Measurements from ENCODE around the gene BPIFB6. TPM values are rescaled to one million over a fixed set of nuclear protein-coding genes. Genes with fewer than 3 reads are reported as not detected.

The BPIFB6 gene
- total RNA-seq, 1 donor from 2014 or later = not detected

DNA sequence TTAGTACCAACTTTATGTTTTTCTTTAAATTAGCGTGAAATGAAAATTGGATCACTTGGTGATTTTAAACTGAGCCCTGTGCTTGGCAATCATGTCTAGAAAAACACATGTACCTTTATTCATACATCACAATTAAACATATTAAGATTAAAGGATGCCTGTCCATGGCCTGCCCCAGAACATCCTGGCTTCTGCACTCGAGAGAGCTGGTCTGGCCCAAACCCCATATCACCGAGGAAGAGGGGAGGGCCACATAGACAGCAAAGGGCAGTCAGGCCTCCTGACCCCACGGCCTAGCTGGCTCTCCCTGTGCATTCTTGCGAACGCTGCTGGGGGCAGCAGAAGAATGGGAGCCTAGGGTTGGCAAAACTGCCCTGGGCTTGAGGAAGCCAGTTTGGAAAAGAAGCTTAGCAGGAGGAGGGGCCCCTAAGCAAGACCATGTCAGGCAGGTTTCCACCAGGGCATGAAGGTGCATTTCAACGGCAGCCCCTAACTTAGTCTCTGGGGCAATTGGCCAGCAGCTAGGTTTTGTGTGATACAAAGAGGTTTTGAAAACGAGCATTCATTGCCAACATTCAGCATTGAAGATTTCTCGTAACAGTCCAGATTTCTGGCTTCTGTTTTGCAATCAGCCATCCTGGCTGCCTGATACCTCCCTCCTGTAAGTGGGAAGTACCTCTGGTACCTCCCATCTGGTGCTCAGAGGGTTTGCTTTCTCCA, 30.8 kb downstream of the BPIFB6 start:
- Histone ChIP-seq H3K9ac (ENCODE audit: low read depth in 1 of 3, low read length in 3 of 3) (no peak overlapping the region), H3K27ac (ENCODE audit: low read depth, low read length) (no peak overlapping the region), H3K4me1 (ENCODE audit: control insufficient read depth in 3 of 3, insufficient read depth in 3 of 3, low read length in 3 of 3) (no peaks in the 10 kb centered on the region), H3K4me3 (ENCODE audit: low read length in 3 of 3) (no peak overlapping the region), H3K9me3 (ENCODE audit: control insufficient read depth in 3 of 3, low read length in 3 of 3) (no peaks in the 10 kb centered on the region), H3K27me3 (ENCODE audit: control insufficient read depth in 3 of 3, insufficient read depth in 3 of 3, low read length in 3 of 3) (peaks cover 0 to 13% (median 0%) of the 10 kb centered on the region in 3 donors), H3K36me3 (ENCODE audit: control insufficient read depth in 3 of 3, insufficient read depth in 3 of 3, low read length in 3 of 3) (no peaks in the 10 kb centered on the region)

DNA sequence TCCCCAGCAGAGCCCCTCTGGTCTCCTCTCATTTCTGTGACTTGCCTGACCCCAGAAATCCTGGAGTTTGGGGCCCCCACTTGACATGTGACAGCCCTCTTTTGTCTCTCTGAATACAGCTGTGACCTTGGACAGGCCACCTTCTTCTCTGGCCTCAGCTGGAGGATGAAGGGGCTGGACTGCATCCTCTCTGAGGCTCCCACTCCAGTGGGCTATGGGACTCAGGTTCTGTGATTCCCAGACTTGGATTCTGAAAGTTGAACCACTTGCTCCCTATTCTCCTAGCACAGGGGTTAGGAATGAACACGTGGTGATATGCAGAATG, 31.3 kb downstream of the BPIFB6 start:
- Histone ChIP-seq H3K4me1 (ENCODE audit: control insufficient read depth in 3 of 3, insufficient read depth in 3 of 3, low read length in 3 of 3) (no peaks in the 10 kb centered on the region), H3K36me3 (ENCODE audit: control insufficient read depth in 3 of 3, insufficient read depth in 3 of 3, low read length in 3 of 3) (no peaks in the 10 kb centered on the region), H3K9ac (ENCODE audit: low read depth in 1 of 3, low read length in 3 of 3) (no peak overlapping the region), H3K27ac (ENCODE audit: low read depth, low read length) (no peak overlapping the region), H3K4me3 (ENCODE audit: low read length in 3 of 3) (no peak overlapping the region), H3K9me3 (ENCODE audit: control insufficient read depth in 3 of 3, low read length in 3 of 3) (no peaks in the 10 kb centered on the region), H3K27me3 (ENCODE audit: control insufficient read depth in 3 of 3, insufficient read depth in 3 of 3, low read length in 3 of 3) (peaks cover 0 to 13% (median 0%) of the 10 kb centered on the region in 3 donors)

DNA sequence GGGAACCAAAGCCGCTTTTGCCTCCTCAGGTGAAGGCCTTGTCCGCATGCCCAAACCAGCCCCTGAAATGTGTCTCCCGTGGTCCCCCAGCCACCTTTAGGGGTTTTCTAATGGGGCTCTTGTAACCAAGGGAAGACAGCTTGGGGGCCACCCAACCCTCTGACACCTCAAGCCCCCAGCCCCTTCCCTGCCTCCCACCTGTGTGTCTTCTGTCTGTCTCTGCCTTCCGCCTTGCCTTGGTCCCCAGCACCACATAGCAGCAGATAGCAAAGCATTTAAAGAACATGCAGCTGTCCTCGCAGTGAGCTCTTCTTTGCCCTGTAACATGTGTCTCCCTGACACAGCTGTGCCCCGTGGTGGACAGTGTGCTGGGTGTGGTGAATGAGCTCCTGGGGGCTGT, 31.8 kb downstream of the BPIFB6 start:
- Histone ChIP-seq H3K27ac (ENCODE audit: low read depth, low read length) (no peak overlapping the region), H3K36me3 (ENCODE audit: control insufficient read depth in 3 of 3, insufficient read depth in 3 of 3, low read length in 3 of 3) (no peaks in the 10 kb centered on the region), H3K4me1 (ENCODE audit: control insufficient read depth in 3 of 3, insufficient read depth in 3 of 3, low read length in 3 of 3) (no peaks in the 10 kb centered on the region), H3K9me3 (ENCODE audit: control insufficient read depth in 3 of 3, low read length in 3 of 3) (no peaks in the 10 kb centered on the region), H3K27me3 (ENCODE audit: control insufficient read depth in 3 of 3, insufficient read depth in 3 of 3, low read length in 3 of 3) (peaks cover 0 to 9% (median 0%) of the 10 kb centered on the region in 3 donors), H3K9ac (ENCODE audit: low read depth in 1 of 3, low read length in 3 of 3) (no peak overlapping the region), H3K4me3 (ENCODE audit: low read length in 3 of 3) (no peak overlapping the region)

DNA sequence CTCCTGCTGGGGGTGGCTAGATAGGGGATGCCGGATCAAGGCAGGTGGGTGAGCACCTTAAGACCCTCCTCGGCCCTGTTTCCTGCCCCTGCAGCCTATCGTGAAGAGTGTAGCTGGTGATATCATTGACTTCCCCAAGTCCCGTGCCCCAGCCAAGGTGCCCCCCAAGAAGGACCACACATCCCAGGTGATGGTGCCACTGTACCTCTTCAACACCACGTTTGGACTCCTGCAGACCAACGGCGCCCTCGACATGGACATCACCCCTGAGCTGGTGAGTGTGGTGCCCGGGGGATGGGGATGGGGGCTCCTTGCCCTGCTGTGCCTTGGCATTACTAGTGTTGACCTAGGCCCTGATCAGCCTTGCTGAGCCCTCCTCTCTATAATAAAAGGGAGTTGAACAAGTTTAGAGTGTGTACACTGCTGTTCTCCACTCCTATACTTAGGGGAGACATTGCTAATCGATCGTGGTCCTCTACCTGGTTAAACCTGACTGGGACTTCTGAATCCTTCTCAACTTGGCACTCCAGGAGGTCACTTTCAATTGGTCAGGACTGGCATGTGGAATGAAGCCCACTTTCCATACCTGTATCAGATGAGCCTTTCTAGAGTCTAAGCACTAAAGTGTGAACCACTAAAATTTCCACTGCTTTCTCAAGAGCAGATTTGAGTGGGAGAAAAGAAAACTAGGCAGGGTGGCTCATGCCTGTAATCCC, 33.3 kb downstream of the BPIFB6 start:
- Histone ChIP-seq H3K9ac (ENCODE audit: low read depth in 1 of 3, low read length in 3 of 3) (no peak overlapping the region), H3K4me1 (ENCODE audit: control insufficient read depth in 3 of 3, insufficient read depth in 3 of 3, low read length in 3 of 3) (no peaks in the 10 kb centered on the region), H3K9me3 (ENCODE audit: control insufficient read depth in 3 of 3, low read length in 3 of 3) (no peaks in the 10 kb centered on the region), H3K27ac (ENCODE audit: low read depth, low read length) (no peak overlapping the region), H3K36me3 (ENCODE audit: control insufficient read depth in 3 of 3, insufficient read depth in 3 of 3, low read length in 3 of 3) (no peaks in the 10 kb centered on the region), H3K27me3 (ENCODE audit: control insufficient read depth in 3 of 3, insufficient read depth in 3 of 3, low read length in 3 of 3) (peaks cover 0 to 8% (median 7%) of the 10 kb centered on the region in 3 donors), H3K4me3 (ENCODE audit: low read length in 3 of 3) (no peak overlapping the region)

DNA sequence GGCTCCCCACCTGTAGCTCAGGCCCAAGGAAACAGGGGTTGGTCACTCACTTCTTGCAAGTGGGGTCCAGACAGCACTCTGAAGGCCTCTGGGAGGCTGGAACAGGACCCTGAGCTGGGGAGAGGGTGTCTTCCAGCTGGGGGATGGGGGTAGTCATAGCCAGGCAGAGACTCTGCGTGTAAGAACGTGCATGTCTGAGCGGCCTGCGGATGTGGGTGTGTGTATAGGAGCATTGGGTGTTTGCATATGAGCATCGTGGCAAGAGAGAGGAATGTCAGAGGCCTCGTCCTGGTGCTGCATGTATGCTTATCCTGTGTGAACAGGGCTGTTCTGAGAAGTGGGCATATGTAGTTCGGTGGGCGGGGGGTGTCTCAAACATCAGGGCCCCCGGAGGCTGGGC, 34.3 kb downstream of the BPIFB6 start:
- H3K9ac ChIP-seq (ENCODE audit: low read depth in 1 of 3, low read length in 3 of 3) = no peak overlapping the region
- H3K27me3 ChIP-seq (ENCODE audit: control insufficient read depth in 3 of 3, insufficient read depth in 3 of 3, low read length in 3 of 3) = peaks cover 1 to 12% (median 5%) of the 10 kb centered on the region in 3 donors
- H3K4me3 ChIP-seq (ENCODE audit: low read length in 3 of 3) = no peak overlapping the region
- no peak overlapping the region for H3K27ac ChIP-seq (ENCODE audit: low read depth, low read length)
- no peaks in the 10 kb centered on the region for H3K4me1 ChIP-seq (ENCODE audit: control insufficient read depth in 3 of 3, insufficient read depth in 3 of 3, low read length in 3 of 3)
- H3K9me3 ChIP-seq (ENCODE audit: control insufficient read depth in 3 of 3, low read length in 3 of 3) = no peaks in the 10 kb centered on the region
- no peaks in the 10 kb centered on the region for H3K36me3 ChIP-seq (ENCODE audit: control insufficient read depth in 3 of 3, insufficient read depth in 3 of 3, low read length in 3 of 3)

DNA sequence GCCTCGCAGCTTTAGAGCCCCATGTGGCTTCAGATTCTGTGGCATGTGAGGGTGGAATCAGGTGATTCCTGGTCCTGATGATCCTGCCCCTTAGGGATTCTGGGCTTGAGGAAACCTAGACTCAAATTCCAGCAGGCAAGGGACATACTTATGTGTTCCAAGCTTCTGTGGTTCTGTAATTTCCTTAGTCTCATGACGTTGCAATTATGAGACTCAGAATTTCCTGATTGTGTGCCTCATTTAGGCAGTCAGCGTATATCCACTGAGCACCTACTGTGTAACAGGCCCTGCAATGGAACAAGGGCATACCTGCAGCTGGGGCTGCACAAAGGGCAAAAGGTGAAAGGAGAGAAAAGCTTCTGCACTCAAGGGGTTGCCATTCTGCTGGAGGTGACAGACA, 36.4 kb downstream of the BPIFB6 start:
- no peak overlapping the region for H3K9ac ChIP-seq (ENCODE audit: low read depth in 1 of 3, low read length in 3 of 3)
- no peak overlapping the region for H3K4me3 ChIP-seq (ENCODE audit: low read length in 3 of 3)
- H3K27ac ChIP-seq (ENCODE audit: low read depth, low read length) = no peak overlapping the region
- H3K36me3 ChIP-seq (ENCODE audit: control insufficient read depth in 3 of 3, insufficient read depth in 3 of 3, low read length in 3 of 3) = no peaks in the 10 kb centered on the region
- peaks cover 3 to 13% (median 12%) of the 10 kb centered on the region in 3 donors for H3K27me3 ChIP-seq (ENCODE audit: control insufficient read depth in 3 of 3, insufficient read depth in 3 of 3, low read length in 3 of 3)
- H3K4me1 ChIP-seq (ENCODE audit: control insufficient read depth in 3 of 3, insufficient read depth in 3 of 3, low read length in 3 of 3) = no peaks in the 10 kb centered on the region
- H3K9me3 ChIP-seq (ENCODE audit: control insufficient read depth in 3 of 3, low read length in 3 of 3) = no peaks in the 10 kb centered on the region

DNA sequence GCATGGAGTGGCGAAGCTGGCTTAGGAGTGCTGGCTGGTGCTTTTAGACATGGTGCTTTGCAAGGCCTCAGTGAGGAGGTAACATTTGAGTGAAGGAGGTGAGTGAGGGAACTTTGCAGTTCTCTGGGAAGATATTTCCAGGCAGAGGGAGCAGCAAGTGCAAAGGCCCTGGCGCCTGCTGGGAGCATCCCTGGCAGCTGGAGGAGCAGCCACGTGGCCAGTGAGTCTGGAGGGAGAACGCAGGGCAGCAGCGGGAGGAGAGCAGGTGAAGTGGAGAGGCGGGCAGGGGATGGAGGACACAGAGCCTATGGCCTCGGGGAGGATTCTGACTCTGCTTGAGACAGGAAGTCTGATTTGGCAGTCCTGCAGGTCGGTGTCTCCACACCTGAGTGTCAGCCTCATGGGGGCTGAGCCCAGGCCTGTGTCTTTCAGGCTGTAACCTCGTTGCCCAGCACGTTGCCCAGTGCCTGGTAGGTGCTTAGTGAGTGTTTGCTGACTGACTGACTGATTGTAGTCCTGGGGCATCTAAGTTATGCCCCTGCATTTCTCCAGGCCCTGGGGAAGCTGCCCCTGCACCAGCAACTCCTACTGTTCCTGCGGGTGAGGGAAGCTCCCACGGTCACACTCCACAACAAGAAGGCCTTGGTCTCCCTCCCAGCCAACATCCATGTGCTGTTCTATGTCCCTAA, 36.9 kb downstream of the BPIFB6 start:
- Histone ChIP-seq H3K9me3 (ENCODE audit: control insufficient read depth in 3 of 3, low read length in 3 of 3) (no peaks in the 10 kb centered on the region), H3K27me3 (ENCODE audit: control insufficient read depth in 3 of 3, insufficient read depth in 3 of 3, low read length in 3 of 3) (peaks cover 3 to 13% (median 12%) of the 10 kb centered on the region in 3 donors), H3K9ac (ENCODE audit: low read depth in 1 of 3, low read length in 3 of 3) (no peak overlapping the region), H3K4me3 (ENCODE audit: low read length in 3 of 3) (no peak overlapping the region), H3K4me1 (ENCODE audit: control insufficient read depth in 3 of 3, insufficient read depth in 3 of 3, low read length in 3 of 3) (no peaks in the 10 kb centered on the region), H3K27ac (ENCODE audit: low read depth, low read length) (no peak overlapping the region), H3K36me3 (ENCODE audit: control insufficient read depth in 3 of 3, insufficient read depth in 3 of 3, low read length in 3 of 3) (no peaks in the 10 kb centered on the region)

DNA sequence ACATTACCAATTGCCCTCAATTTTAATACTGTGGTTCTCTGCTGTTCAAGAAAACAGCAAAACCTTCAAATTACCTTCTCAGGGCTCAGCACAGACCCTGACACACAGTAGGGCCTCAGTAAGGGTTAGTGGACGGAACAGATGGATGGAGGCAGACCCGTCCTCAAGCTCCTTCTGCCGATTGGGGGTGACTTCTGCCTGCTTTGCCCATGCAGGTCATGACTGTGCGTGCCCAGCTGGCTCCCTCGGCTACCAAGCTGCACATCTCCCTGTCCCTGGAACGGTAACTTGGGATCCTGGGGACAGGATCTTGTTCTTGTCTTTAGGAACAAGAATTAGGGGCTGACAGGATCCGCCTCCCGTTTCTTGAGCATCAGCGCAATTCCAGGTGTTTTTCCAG, 38.2 kb downstream of the BPIFB6 start:
- Histone ChIP-seq H3K36me3 (ENCODE audit: control insufficient read depth in 3 of 3, insufficient read depth in 3 of 3, low read length in 3 of 3) (no peaks in the 10 kb centered on the region), H3K27me3 (ENCODE audit: control insufficient read depth in 3 of 3, insufficient read depth in 3 of 3, low read length in 3 of 3) (peaks cover 3 to 20% (median 13%) of the 10 kb centered on the region in 3 donors), H3K4me1 (ENCODE audit: control insufficient read depth in 3 of 3, insufficient read depth in 3 of 3, low read length in 3 of 3) (no peaks in the 10 kb centered on the region), H3K9me3 (ENCODE audit: control insufficient read depth in 3 of 3, low read length in 3 of 3) (no peaks in the 10 kb centered on the region), H3K27ac (ENCODE audit: low read depth, low read length) (no peak overlapping the region), H3K9ac (ENCODE audit: low read depth in 1 of 3, low read length in 3 of 3) (no peak overlapping the region), H3K4me3 (ENCODE audit: low read length in 3 of 3) (no peak overlapping the region)

DNA sequence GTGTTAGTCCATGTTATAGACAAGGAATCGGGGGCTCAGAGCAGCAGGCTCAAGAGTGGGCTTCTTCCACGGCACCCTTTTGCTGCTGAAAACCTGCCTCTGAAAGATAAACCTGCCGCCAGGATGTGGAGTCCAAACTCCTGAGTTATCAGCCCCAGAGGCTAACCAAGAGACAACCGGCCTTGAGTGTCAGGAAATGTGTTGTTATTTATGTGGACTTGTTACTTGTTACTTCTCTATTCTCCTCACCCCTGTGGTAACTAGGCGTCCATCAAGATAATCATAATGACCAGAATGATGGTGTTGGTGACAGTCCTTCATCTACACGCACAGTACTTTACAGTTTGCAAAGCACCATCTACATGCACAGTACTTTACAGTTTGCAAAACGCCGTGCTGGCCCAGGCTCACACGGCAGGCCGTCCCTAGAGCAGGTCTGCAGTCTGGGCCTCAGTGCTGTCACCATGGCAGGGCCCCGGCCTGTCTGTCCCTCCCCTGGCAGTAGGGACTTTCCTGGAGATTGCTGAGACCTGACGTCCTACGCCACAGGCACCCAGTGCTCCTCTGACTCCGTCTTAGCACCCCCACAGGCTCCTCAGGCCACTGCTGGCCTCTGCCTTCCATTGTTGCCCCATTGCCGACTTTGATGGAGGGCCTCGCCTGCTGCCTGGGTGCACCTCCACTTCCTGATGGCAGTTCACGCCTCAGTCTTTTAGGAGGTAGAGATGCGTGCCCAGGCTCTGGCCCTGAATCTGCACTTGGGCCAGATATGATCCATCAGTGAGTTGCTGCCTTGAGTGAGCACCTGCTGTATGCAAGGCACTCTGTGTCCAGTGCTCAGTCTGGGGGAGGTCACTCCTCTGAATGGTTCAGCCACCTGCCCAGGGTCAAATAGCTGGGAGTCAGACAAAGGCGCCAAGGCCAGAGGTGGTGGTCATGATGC, 38.9 kb downstream of the BPIFB6 start:
- Histone ChIP-seq H3K9ac (ENCODE audit: low read depth in 1 of 3, low read length in 3 of 3) (no peak overlapping the region), H3K9me3 (ENCODE audit: control insufficient read depth in 3 of 3, low read length in 3 of 3) (no peaks in the 10 kb centered on the region), H3K27ac (ENCODE audit: low read depth, low read length) (no peak overlapping the region), H3K36me3 (ENCODE audit: control insufficient read depth in 3 of 3, insufficient read depth in 3 of 3, low read length in 3 of 3) (no peaks in the 10 kb centered on the region), H3K4me1 (ENCODE audit: control insufficient read depth in 3 of 3, insufficient read depth in 3 of 3, low read length in 3 of 3) (no peaks in the 10 kb centered on the region), H3K27me3 (ENCODE audit: control insufficient read depth in 3 of 3, insufficient read depth in 3 of 3, low read length in 3 of 3) (peaks cover 3 to 22% (median 18%) of the 10 kb centered on the region in 3 donors), H3K4me3 (ENCODE audit: low read length in 3 of 3) (no peak overlapping the region)
